HTR-8/SVneo (cell line): Measurements from ENCODE around the gene LNX2.
A peak's percentile ranks its signal among the peaks of the same experiment; 100 is the strongest.

ENCODE experiments used
- DNase-seq: peaks from one replicate; pipeline ENCODE4 v3.0.0; 2011; ENCODE audit warnings: low spot score, mixed read lengths; ENCODE audit not compliant: insufficient read length
- FAIRE-seq: peaks from 2 replicates; lab custom pipeline; 2011; peaks lifted over from hg19 to GRCh38; lab: Jason Lieb, UNC

LNX2 gene

DNA sequence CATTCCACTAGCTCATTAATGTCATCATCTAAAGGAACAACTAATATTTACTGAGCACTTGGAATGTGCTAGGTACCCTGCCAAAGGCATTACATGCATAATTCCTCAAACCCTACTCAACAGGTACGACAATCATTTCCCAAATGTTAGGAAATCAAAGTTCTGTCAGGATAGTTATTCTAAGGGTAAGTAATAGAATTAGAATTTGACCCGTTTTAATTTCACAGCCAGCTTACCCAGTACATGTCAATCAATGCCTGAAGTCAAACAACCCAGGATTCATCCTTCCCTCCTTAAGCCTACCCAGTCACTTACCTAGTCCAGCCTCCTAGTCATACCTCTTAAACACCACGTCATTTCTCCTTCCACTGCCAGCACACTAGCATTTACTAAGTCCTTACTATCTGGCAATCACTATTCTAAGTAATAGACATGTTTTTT, 2.4 kb downstream of the LNX2 start:
- DNase-seq = no peak
- no peak for FAIRE-seq

DNA sequence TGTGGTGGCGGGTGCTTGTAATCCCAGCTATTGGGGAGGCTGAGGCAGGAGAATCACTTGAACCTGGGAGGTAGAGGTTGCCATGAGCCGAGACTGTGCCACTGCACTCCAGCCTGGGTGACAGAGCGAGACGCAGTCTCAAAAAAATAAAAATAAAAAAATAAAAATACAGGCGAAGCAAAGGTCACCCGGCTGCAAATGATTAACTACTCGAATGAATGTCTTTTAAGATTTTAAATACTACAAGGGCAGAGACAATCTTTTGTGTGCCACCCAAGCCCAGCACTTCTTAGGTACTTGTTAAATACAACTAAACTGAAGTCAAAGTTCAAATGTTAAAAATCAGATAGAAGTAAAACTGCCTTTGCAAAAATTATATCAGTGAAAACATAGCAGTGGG, 6.7 kb downstream of the LNX2 start:
- DNase-seq = no peak
- FAIRE-seq = no peak

DNA sequence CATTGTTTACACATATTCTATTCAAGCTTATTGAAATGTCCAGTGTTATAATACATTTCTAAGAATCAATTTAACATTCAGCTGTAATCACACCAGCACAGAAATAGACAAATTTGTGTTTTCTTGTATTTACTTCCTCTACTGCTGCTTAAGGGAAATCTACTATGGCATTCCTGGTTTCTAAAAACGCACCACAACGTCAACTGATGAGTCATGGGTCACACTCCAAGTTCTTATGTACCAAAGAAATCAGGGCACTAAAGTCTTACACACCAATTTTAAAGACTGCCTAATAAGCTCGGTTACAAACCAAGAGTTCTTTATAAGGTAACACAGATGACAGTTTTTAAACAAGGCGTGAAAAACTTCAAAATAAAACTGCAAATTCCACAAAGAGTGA, 13.2 kb downstream of the LNX2 start:
- DNase-seq (peak; percentile 5), FAIRE-seq (no peak)

DNA sequence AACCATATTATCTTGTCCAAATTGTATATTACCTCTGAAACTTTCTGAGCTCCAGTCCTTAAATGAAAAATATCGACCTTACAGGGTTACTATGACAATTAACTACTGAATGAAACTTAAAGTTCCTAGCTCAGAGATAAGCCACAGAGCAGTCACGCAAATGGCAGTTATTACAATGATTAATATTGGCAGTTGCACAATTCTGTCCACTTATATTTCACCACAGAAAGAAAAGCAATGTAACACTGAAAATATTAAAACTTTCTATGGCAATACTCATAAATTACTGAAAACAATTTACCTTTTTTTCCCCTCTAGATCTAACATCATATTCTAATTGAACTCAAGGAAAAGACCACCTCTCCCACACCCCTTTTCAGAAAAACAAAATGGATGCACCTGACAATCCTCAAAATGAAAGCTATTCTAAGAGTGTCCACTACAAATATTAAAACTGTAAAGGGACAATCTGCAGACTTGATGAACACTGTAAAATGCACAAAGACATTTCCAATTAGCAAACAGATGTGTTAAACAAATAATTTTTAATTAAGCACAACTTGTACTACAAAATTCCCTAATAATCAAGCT, 14.6 kb downstream of the LNX2 start:
- FAIRE-seq = no peak

DNA sequence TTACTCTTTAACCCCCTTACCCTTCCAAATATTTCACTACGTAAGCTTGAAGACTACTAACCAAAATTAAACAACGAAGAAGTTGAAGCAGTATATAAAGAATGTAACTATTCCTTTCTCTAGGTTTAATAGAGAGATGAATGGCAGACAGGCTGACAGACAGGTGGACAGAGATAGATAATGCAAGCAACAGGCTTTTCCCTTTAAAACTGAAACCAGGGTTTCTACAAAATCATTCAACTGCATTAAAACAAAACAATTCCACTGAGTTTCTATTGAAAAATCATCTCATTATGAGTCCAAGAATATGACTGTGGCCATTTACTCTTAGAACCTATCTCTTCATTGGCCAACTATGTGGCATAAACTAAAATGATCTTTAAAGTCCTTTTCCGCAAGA, 15.2 kb downstream of the LNX2 start:
- FAIRE-seq = no peak
- no peak for DNase-seq

More for the DNA sequence above, 14.6 kb downstream of the LNX2 start:
- DNase-seq = no peak

DNA sequence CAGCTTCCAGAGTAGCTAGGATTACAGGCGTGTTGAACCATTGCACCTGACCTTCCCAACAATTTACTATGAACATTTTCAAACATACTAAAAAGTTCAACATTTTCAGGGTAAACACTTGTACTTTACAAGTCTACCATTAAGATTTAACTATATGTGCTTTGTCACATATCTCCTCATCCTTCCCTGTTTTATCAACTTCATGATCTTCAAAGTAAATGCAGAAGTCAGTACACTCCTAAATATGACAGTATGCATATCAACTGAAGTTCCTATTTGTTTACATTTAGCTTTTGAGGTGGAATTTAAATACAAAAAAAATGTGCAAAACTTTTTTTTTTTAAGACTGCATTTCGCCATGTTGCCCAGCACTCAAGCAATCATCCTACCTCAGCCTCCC, 18.5 kb downstream of the LNX2 start:
- FAIRE-seq (no peak), DNase-seq (no peak)

DNA sequence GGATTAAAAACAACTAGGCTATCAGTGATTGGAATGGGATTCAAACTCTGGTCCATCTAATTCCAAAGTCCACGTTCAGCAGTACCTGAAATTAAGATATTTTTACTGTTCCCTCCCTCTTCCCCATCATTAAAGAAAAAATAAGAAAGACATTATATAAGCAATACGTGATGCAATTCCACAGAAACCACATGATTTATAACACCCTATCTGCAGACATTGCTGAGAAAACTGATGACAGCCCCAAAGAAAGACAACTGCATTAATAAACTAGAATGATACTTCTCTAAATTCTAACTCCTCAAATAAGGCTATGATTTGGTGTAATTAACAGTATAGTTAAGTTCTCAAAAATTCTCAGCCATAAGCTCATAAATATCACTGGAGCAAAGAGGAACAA, 19.1 kb downstream of the LNX2 start:
- FAIRE-seq (no peak), DNase-seq (no peak)

DNA sequence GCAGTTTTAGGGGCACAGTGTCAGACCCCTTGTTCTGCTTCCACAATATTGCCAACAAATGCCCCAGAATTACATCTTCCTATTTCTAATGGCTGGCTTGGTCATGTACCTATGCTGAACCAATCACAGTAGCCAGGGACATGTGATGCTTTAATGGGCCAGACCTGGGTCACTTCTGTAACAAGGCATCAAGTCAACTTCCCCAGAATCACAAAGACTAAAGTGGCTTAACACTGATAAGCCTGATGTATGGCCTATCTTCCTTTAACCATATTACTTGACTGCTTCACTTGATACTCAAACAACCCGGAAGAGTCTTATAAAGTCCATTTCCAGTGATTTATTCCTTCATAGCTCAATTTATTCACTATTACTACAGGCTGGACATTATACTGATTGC, 19.6 kb downstream of the LNX2 start:
- DNase-seq (no peak), FAIRE-seq (no peak)

DNA sequence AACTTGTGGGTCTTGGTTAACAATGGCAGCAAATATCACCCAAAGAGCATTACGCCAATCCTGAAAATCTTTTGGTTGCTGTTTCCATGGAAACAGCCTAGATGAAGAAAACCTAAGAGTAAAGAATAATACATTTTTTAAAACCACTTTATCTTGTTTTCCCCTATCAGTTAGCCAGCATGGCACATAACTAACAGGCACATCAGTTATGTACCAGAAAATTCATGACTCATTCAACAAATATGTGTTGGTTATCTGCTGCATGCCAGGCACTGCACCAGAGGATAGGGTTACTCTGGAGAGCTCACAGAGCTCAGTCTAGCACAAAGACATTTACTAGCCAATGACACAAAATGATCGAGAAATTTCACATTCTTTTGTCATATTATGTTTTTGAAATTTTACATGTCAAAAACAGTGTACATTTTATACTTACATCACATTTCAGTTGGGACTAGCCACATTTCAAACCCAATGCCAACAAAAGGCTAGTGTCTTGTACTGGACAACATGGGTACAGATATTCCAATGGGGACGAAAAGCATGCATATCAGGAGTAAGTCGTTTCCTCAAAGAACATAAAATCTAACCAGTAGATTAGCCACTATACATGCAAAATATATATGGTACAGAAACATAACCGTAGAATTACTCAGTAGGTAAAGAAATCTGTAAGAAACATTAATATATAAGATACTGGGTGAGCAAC, 20.3 kb downstream of the LNX2 start:
- DNase-seq = peak; percentile 52
- no peak for FAIRE-seq

DNA sequence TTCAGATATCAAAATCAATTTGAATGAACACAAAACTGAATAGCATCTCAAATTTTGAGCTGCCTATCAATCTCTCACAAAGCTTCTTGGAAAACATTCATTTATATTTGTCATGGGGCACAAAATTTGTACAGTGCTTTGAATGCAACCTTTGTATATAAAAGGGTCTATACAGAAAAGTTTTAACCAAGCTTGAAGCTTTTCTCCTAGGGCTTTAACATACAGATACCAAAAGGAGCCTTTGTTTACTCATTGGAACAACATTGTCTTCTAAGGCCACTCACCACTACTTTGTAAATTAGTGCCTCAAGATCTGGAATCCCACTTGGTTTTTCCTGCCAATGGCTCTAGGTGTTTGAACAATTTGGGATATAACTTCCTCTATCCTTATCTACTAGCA, 21.2 kb downstream of the LNX2 start:
- DNase-seq = no peak
- FAIRE-seq = no peak

DNA sequence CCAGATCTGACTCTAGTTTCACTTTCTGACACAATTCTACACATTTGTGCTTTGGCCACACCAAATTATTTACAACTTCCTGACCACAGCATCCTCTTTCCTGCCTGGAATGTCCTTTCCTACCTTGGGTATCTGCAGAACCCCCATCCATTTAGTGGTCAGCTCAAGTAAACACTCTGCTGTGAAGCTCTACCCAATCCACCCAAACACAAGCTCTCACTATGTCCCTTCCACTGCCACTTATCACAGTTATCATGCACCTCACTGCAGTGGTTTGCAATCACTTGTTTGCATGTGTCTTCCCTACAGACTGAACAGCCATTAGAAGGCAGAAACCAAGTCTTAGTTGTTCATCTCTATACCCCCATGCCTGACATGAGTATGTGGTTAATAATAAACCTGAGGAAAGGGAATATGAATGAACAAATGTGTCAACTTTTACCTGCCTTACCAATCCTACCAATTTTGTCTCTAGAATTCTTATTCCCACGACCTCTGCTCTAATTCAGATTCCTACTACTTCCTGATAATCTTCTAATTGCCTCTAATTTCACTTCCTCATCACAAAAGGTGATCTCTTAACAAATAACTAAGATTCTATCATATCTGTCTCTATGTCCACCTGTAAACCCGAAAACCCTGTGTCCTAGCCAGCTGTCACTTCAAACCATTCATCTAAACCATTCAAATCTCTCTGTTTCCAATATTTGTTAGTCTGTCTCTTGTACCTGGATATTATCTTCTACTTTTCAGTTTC, 25.1 kb downstream of the LNX2 start:
- no peak for FAIRE-seq
- no peak for DNase-seq

DNA sequence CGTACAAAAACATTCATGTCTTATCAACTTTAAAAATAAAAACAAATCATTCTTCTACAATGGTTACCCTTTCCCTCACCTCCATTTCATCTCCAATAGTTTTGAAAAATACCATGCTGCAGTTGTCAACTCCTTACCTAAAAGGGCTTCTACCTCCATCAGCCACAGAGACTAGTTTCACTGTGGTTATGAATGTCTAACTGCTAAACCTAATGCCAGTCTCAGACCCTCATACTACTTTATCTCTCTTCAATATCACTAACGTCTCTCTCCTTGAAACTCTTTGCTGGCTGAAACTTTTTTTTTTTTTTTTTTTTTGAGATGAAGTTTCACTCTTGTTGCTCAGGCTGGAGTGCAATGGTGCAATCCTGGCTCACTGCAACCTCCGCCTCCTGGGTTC, 27.1 kb downstream of the LNX2 start:
- DNase-seq (no peak), FAIRE-seq (no peak)

DNA sequence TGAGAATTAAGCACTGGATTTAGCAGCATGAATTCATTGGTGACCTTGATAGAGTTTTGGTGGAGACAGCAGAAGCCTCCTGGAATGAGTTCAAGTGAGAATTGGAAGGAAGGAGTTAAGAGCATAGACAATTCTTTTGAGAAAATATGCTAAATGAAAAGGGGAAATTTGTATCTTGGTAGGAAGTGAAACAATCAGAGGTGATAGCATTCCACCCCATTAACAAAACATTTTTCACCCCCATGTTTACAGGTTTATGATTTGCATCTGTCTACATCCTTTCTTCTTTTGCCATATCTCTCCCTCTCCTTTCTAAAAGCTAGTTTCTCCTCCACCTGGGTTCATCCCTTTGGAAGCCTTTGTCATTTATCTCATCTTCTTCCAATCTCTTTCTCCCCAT, 27.5 kb downstream of the LNX2 start:
- no peak for FAIRE-seq
- DNase-seq = no peak

DNA sequence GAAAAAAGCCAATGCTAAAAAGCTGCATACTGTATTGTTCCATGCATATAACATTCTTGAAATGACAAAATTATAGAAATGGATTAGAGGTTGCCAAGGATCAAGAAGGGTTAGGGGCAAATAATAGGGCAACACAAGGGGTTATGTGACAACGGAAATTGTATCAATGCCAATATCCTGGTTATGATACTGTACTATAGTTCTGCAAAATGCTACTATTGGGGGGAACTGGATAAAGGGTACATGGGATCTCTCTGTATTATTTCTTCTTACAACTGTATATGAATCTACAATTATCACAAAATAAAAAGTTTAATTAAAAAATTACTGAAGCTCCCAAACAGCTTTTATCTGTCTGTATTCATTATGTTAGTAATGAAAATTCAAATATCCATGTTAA, 31.9 kb downstream of the LNX2 start:
- FAIRE-seq (no peak), DNase-seq (no peak)

DNA sequence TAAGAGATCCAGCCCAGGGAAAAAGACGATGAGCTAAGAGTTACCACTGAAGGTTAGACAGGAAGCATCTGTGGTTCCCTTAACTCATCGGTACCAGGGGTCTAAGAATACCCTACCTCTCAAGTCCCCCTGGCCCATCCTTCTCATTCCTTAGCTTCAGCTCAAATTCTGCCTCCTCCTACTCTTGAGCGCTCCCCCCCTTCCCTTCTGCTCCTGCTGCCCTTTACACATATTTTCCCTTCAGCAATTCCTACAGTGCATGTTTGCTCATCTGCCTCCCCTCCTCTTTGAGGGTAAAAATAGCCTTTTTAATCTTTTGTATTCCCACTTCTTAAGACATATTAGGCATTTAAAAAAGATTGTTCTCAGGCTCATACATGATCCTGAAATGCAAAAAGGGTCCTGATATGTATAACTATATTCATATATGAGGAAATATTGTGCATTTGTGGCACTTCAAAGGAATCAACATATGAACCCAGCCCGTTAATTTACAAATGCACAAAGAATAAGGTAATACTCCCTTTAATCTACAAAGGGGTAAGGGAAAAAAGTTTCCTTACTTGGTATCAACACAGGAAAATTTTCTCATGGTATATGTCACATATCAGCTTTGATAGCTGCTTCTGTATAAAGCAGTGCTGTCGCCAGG, 33.1 kb downstream of the LNX2 start:
- FAIRE-seq (no peak), DNase-seq (no peak)

DNA sequence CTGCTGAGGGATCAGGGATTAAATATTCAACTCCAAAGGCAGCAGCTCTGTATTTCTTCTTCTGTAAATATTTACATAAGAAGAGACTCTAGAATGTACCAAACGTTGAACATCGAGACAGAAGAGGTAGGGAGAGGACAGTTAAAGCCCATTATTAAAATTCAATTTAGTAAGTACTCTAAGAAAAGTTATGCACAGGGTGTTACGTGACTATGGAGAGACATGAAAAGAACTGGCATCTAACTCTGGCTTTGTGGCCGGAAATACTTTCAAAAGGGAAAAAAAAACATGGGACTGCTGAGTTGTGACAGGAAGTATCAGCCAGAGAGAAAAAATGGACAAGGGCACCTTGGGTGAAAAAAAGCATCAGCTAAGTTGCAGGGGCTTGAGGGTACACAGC, 36.7 kb downstream of the LNX2 start:
- FAIRE-seq (no peak), DNase-seq (no peak)

DNA sequence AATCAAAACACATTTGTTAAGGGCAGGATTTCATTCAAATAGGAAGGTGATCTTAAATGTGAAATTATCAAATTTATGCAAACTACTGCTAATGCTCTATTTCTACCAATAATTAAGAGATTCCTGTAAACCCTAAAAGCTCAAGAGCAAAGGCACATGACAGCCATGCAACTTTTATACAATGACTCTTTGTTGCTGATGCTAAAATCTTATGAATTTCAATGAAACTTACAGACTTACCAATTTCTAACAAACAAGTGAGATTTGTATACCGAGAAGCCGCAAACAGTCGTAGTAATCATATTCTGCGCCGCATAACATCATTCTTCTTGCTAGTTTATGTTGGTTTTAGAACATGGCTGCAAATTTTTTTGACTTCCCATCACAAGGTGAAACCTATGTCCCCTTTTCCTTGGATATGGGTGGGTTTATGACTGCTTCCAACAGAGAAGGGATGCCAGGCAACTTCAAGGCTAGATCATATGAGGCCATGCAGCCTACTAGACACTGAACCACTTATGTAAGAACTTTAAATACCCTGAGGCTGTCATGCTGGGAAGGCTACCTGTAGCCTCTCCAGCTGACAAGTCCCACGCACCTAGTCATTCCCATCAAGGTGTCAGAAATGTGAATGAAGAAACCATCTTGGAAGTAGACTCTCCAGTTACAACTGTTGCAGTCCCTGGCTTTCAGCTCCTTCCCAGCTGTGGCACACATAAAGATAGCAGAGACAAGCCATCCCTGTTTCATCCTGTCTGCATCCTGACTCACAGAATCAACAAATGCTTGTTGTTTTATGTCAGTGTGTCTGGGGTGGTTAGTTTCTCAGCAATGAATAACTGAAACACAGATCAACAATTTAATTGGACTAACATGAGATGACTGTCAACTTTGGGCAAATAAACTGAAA, 42.0 kb downstream of the LNX2 start:
- FAIRE-seq (no peak), DNase-seq (no peak)

DNA sequence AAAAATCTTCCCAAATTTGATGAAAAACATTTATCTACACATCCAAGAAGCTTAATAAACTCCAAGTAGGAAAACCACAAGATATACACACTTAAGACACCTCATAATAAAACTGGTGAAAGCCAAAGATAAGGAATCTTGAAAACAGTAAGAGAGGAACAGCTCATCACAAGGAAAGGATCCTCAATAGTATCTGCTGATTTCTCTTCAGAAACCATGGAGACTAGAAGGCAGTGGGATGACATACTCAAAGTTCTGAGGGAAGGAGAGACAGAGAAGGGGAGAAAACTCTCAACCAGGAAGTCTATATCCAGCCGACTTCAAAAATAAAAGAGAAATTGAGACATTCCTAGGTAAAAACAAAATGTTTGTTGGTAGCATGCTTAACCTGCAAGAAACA, 45.7 kb downstream of the LNX2 start:
- FAIRE-seq = no peak
- no peak for DNase-seq

DNA sequence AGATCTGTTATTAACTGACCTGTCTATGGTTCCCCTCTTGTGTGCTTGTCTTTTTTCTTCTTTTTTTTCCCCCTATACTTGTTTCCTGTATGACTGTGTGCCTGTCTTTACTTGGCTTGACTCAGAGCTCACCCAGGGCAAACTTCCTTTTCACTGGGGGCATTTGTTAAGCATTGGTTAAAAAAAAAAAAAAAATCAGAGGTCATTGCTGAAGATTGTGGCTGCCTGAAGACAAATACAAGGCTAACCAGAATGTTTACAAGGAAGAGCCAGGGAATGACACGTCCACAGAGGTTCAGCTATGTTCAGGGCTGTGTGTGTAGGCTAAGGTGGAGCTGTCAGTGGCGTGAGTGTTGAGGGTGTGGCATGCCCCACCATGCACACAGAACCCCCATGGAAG, 47.1 kb downstream of the LNX2 start:
- no peak for FAIRE-seq

More for the DNA sequence above, 47.1 kb downstream of the LNX2 start:
- peak; percentile 3 for DNase-seq
